ENCODE measurements around the gene CD200. TPM values are rescaled to one million over a fixed set of nuclear protein-coding genes. Genes with fewer than 3 reads are reported as not detected.

The CD200 gene
- total and polyA plus RNA-seq, 12 donors = 1.3 to 20.7 (median 3.3) TPM; not detected in 1

DNA sequence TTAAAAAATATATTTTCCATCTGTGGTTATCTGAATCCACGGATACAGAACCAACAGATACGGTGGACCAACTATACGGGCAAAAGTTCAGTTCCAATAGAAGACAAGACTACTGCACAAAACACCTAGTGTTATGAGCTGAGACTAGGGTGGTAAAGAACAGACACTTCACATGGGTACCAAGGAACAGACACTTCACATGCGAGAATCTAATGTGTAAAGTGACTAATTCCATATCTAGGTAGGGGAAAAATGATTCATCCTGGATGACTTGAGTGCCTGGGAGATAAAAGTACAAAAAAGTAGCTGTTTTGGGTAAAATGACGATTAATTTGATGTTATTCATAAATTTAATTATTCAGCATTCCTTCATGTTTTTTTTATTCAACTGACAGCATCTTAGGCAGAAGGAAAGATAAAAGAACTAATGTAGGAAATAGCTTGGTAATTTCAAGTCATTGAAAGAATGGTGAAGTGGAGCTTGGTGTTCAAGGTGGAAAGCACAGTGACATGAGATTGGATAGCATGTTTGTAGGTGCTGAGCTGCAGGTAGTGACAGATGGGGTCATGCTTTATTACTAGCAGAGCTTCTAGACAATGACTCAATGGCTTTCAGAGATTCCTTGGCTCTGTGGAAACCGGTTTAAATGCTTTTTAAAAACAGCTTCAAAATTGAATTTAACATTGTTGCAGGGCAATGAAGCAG lies 5.2 kb downstream of the CD200 start:
- DNase-seq = no peak
- H3K4me1 ChIP-seq (replicated peaks in 1 of 2) = peaks cover 0 to 6% of the 10 kb centered on the region in 2 donors
- TF ChIP-seq, protein P1, sequence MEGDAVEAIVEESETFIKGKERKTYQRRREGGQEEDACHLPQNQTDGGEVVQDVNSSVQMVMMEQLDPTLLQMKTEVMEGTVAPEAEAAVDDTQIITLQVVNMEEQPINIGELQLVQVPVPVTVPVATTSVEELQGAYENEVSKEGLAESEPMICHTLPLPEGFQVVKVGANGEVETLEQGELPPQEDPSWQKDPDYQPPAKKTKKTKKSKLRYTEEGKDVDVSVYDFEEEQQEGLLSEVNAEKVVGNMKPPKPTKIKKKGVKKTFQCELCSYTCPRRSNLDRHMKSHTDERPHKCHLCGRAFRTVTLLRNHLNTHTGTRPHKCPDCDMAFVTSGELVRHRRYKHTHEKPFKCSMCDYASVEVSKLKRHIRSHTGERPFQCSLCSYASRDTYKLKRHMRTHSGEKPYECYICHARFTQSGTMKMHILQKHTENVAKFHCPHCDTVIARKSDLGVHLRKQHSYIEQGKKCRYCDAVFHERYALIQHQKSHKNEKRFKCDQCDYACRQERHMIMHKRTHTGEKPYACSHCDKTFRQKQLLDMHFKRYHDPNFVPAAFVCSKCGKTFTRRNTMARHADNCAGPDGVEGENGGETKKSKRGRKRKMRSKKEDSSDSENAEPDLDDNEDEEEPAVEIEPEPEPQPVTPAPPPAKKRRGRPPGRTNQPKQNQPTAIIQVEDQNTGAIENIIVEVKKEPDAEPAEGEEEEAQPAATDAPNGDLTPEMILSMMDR (IDR thresholded peaks at IDR 0.05) = no peak
- TF ChIP-seq POLR2A (IDR thresholded peaks at IDR 0.05) = no peak
- 71 to 79% (median 78%) methylated on average over 6 of the region's 6 CpGs for WGBS, 4 donors
- intact Hi-C loops (cut with DNase I) = no loop called here
- no peaks in the 10 kb centered on the region for H3K36me3 ChIP-seq (replicated peaks in 1 of 2)
- no peak overlapping the region for H3K4me3 ChIP-seq
- H3K27ac ChIP-seq = no peak overlapping the region
- no peaks in the 10 kb centered on the region for H3K27me3 ChIP-seq
- no peaks in the 10 kb centered on the region for H3K9me3 ChIP-seq (replicated peaks in 1 of 3)

DNA sequence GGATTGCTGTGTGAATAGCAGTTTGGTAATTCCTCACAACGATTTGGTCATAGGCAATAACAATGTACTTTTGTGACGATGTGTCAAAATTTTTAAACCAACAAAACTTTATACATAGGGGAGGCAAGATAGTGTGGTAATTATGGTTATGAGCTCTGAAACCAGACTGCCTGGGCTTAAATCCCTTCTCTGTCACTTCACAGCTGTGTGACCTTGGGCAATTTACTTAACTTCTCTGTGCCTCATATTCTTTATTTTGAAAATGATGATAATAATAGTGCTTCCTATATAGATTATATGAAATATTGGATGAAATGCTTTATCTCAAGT lies 5.7 kb downstream of the CD200 start:
- no peak overlapping the region for H3K4me3 ChIP-seq
- no peaks in the 10 kb centered on the region for H3K9me3 ChIP-seq (replicated peaks in 1 of 3)
- H3K36me3 ChIP-seq (replicated peaks in 1 of 2) = no peaks in the 10 kb centered on the region
- intact Hi-C loops (cut with DNase I) = no loop called here
- peaks cover 0 to 6% of the 10 kb centered on the region in 2 donors for H3K4me1 ChIP-seq (replicated peaks in 1 of 2)
- TF ChIP-seq, protein P1 (IDR thresholded peaks at IDR 0.05) = no peak
- TF ChIP-seq POLR2A (IDR thresholded peaks at IDR 0.05) = no peak
- H3K27me3 ChIP-seq = no peaks in the 10 kb centered on the region
- WGBS, 4 donors = 66 to 83% (median 76%) methylated on average over 2 of the region's 2 CpGs
- no peak for DNase-seq
- H3K27ac ChIP-seq = no peak overlapping the region

DNA sequence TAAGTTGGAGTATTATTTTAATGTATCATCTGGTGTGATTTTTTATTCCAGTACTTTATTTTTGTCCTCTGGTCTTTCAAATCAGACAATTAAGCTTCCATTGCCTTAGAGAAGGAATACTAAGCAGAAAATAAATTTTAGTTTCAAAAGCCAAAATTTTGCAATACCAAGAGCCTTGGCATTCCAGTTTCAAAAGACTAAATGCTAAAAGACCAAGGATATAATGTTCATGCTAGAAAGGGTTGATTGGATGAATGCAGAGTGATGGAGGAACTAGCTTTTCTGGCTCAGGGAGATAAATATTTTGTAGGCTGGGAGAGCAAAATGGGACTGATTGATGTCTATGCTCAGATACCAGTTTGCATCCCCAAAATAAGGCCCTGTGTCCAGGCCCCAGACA lies 6.2 kb downstream of the CD200 start:
- no peak overlapping the region for H3K4me3 ChIP-seq
- no peak overlapping the region for H3K27ac ChIP-seq
- no peaks in the 10 kb centered on the region for H3K9me3 ChIP-seq (replicated peaks in 1 of 3)
- no peaks in the 10 kb centered on the region for H3K36me3 ChIP-seq (replicated peaks in 1 of 2)
- intact Hi-C loops (cut with DNase I) = no loop called here
- TF ChIP-seq, protein P1 (IDR thresholded peaks at IDR 0.05) = no peak
- TF ChIP-seq POLR2A (IDR thresholded peaks at IDR 0.05) = no peak
- H3K27me3 ChIP-seq = no peaks in the 10 kb centered on the region
- H3K4me1 ChIP-seq (replicated peaks in 1 of 2) = peaks cover 0 to 6% of the 10 kb centered on the region in 2 donors
- DNase-seq = no peak

DNA sequence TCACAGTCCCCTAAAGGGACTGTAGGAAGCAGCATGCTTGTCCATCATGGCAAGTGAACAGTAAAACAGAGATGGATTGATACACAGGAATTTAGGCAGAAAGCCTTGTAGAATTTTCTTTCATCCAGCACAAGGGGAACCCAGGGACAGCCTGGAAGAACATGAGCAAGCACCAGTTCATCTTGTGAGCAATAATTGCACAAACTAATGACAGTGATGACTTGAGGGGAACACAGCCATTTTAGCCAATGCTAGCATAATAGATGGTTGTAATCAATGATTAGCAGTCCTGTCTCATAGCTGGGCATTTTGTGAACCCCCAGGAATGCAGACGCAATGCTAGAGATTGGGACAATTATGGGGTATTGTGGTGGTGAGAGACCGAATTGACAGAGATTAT lies 6.7 kb downstream of the CD200 start:
- intact Hi-C loops (cut with DNase I) = no loop called here
- 74 to 87% (median 80%) methylated on average over 2 of the region's 2 CpGs for WGBS, 4 donors
- Histone ChIP-seq H3K27ac (no peak overlapping the region), H3K36me3 (replicated peaks in 1 of 2) (no peaks in the 10 kb centered on the region), H3K9me3 (replicated peaks in 1 of 3) (no peaks in the 10 kb centered on the region), H3K4me1 (replicated peaks in 1 of 2) (peaks cover 0 to 6% of the 10 kb centered on the region in 2 donors), H3K27me3 (no peaks in the 10 kb centered on the region), H3K4me3 (no peak overlapping the region)
- TF ChIP-seq POLR2A (IDR thresholded peaks at IDR 0.05) = no peak
- TF ChIP-seq, protein P1 (IDR thresholded peaks at IDR 0.05) = no peak
- DNase-seq = no peak

Measured in adrenal gland (tissue), 12 donors.